Mesenchymal stem cell (in vitro differentiated cells and primary cell): ENCODE results near the gene GFAP.

Experiments
- DNase-seq: peaks from one replicate; pipeline ENCODE4 v3.0.0-alpha.2; 2013
- H2AFZ ChIP-seq: one replicate; pipeline ENCODE4 v1.6.1; 2013; ENCODE audit warnings: low read depth, mild to moderate bottlenecking, control low read depth, inconsistent platforms, low read length, moderate library complexity
- H2AK5ac ChIP-seq: 2 replicates; pipeline ENCODE4 v1.6.1; 2013; ENCODE audit warnings: low read length, moderate library complexity, mild to moderate bottlenecking, inconsistent platforms; ENCODE audit not compliant: severe bottlenecking
- H2BK120ac ChIP-seq: one replicate; pipeline ENCODE4 v1.6.1; 2013; ENCODE audit warnings: low read depth, mild to moderate bottlenecking, inconsistent platforms, low read length, moderate library complexity
- H2BK12ac ChIP-seq, 2 experiments: one replicate each; pipeline ENCODE4 v1.6.1; 2013; ENCODE audit warnings: inconsistent platforms in 2 of 2, low read length in 2 of 2, mild to moderate bottlenecking in 2 of 2, moderate library complexity in 2 of 2, control low read depth in 1 of 2
- H2BK15ac ChIP-seq: one replicate; pipeline ENCODE4 v1.6.1; 2013; ENCODE audit warnings: mild to moderate bottlenecking, low read depth, inconsistent platforms; ENCODE audit not compliant: poor library complexity, severe bottlenecking
- H2BK5ac ChIP-seq: 2 replicates; pipeline ENCODE4 v1.6.1; 2013; ENCODE audit warnings: low read depth, mild to moderate bottlenecking, low read length, control low read depth, inconsistent platforms; ENCODE audit not compliant: poor library complexity, severe bottlenecking
- H3K14ac ChIP-seq, 2 experiments: one replicate each; pipeline ENCODE4 v1.6.1; 2013; ENCODE audit warnings: inconsistent platforms in 2 of 2, low read length in 2 of 2, control low read depth in 1 of 2, mild to moderate bottlenecking in 1 of 2, moderate library complexity in 1 of 2
- H3K18ac ChIP-seq, 2 experiments: one replicate each; pipeline ENCODE4 v1.6.1; 2013; ENCODE audit warnings: inconsistent platforms in 2 of 2, low read length in 2 of 2, control low read depth in 1 of 2, low read depth in 1 of 2, mild to moderate bottlenecking in 1 of 2
- H3K23ac ChIP-seq, 2 experiments: one replicate each; pipeline ENCODE4 v1.6.1; 2013; ENCODE audit warnings: inconsistent platforms in 2 of 2, low read length in 2 of 2, mild to moderate bottlenecking in 2 of 2, moderate library complexity in 2 of 2, control low read depth in 1 of 2
- H3K27ac ChIP-seq: 2 replicates; pipeline ENCODE4 v1.5.1; 2013; ENCODE audit warnings: mild to moderate bottlenecking, moderate library complexity, low read length, control low read depth, inconsistent platforms; ENCODE audit not compliant: poor library complexity, severe bottlenecking
- H3K27me3 ChIP-seq, 2 experiments: 2 replicates each; pipeline versions ENCODE4 v1.6.1 to v1.7.0; 2013; ENCODE audit warnings: low read length in 2 of 2, mild to moderate bottlenecking in 2 of 2, moderate library complexity in 2 of 2, control low read depth in 1 of 2, inconsistent platforms in 1 of 2; ENCODE audit not compliant: control insufficient read depth in 1 of 2, insufficient read depth in 1 of 2
- H3K36me3 ChIP-seq, 2 experiments: 2 replicates each; pipeline versions ENCODE4 v1.6.1 to v1.7.0; 2013; ENCODE audit warnings: low read length in 2 of 2, control low read depth in 1 of 2, inconsistent platforms in 1 of 2, low read depth in 1 of 2, mild to moderate bottlenecking in 1 of 2; ENCODE audit not compliant: insufficient read depth in 2 of 2, control insufficient read depth in 1 of 2
- H3K4ac ChIP-seq, 2 experiments: one replicate each; pipeline ENCODE4 v1.6.1; 2013; ENCODE audit warnings: inconsistent platforms in 2 of 2, low read length in 2 of 2, mild to moderate bottlenecking in 2 of 2, moderate library complexity in 2 of 2, control low read depth in 1 of 2, low read depth in 1 of 2
- H3K4me1 ChIP-seq: 2 replicates; pipeline ENCODE4 v1.6.1; 2013; ENCODE audit warnings: low read depth, low read length, control low read depth; ENCODE audit not compliant: control insufficient read depth, insufficient read depth
- H3K4me2 ChIP-seq: 2 replicates; pipeline ENCODE4 v1.6.1; 2013; ENCODE audit warnings: low read length, mild to moderate bottlenecking, inconsistent platforms; ENCODE audit not compliant: poor library complexity, severe bottlenecking
- H3K4me3 ChIP-seq, 2 experiments: 2 replicates each; pipeline versions ENCODE4 v1.5.1 to v1.7.0; 2013; ENCODE audit warnings: low read length in 2 of 2, mild to moderate bottlenecking in 2 of 2, control low read depth in 1 of 2, low read depth in 1 of 2; ENCODE audit not compliant: insufficient read depth in 1 of 2
- H3K79me1 ChIP-seq: replicated peaks from 2 replicates; pipeline ENCODE4 v1.6.1; 2013; ENCODE audit warnings: mild to moderate bottlenecking, control low read depth, low read length, inconsistent platforms; ENCODE audit not compliant: poor library complexity, severe bottlenecking
- H3K9ac ChIP-seq: 2 replicates; pipeline ENCODE4 v1.7.0; 2013; ENCODE audit warnings: mild to moderate bottlenecking, low read length, moderate library complexity
- H3K9me3 ChIP-seq: 2 replicates; pipeline ENCODE4 v1.7.0; 2013; ENCODE audit warnings: mild to moderate bottlenecking, low read length; ENCODE audit not compliant: control insufficient read depth
- H4K8ac ChIP-seq: one replicate; pipeline ENCODE4 v1.6.1; 2013; ENCODE audit warnings: inconsistent platforms, mild to moderate bottlenecking, low read length, moderate library complexity
- H4K91ac ChIP-seq: one replicate; pipeline ENCODE4 v1.6.1; 2013; ENCODE audit warnings: mild to moderate bottlenecking, low read length, inconsistent platforms
- WGBS: methylation state at CpG from one replicate; pipeline ENCODE4 v1.1.7; 2013; ENCODE audit warnings: mixed read lengths; 5-methylcytosine and 5-hydroxymethylcytosine counted together

Gene GFAP

GRCh38 chr17:44907729-44908470 is 7.4 kb downstream of the GFAP start:
- Histone ChIP-seq H4K91ac (peak overlapping the region; percentile 83), H2BK5ac (no peak overlapping the region), H3K36me3 (peaks cover 0 to 7% of the 10 kb centered on the region in 2 experiments), H2BK120ac (peak overlapping the region; percentile 29), H4K8ac (peak overlapping the region; percentile 46), H3K27me3 (peaks cover 0 to 14% of the 10 kb centered on the region in 2 experiments), H3K23ac (no peak overlapping the region), H3K27ac (no peak overlapping the region), H2AK5ac (peak overlapping the region; percentile 66), H3K4me3 (no peak overlapping the region), H2BK15ac (peak overlapping the region; percentile 60), H3K9ac (no peak overlapping the region), H3K18ac (no peak overlapping the region), H3K4ac (peak overlapping the region in 1 of 2 experiments; percentile 40), H3K4me2 (no peak overlapping the region), H3K9me3 (no peaks in the 10 kb centered on the region), H2BK12ac (peak overlapping the region; percentile 25 to 96), H3K79me1 (peaks cover 4% of the 10 kb centered on the region), H3K14ac (no peak overlapping the region), H2AFZ (no peak overlapping the region), H3K4me1 (peaks cover 51% of the 10 kb centered on the region)
- WGBS, result 94% methylated on average over 10 of the region's 11 CpGs
- DNase-seq, result no peak

DNA sequence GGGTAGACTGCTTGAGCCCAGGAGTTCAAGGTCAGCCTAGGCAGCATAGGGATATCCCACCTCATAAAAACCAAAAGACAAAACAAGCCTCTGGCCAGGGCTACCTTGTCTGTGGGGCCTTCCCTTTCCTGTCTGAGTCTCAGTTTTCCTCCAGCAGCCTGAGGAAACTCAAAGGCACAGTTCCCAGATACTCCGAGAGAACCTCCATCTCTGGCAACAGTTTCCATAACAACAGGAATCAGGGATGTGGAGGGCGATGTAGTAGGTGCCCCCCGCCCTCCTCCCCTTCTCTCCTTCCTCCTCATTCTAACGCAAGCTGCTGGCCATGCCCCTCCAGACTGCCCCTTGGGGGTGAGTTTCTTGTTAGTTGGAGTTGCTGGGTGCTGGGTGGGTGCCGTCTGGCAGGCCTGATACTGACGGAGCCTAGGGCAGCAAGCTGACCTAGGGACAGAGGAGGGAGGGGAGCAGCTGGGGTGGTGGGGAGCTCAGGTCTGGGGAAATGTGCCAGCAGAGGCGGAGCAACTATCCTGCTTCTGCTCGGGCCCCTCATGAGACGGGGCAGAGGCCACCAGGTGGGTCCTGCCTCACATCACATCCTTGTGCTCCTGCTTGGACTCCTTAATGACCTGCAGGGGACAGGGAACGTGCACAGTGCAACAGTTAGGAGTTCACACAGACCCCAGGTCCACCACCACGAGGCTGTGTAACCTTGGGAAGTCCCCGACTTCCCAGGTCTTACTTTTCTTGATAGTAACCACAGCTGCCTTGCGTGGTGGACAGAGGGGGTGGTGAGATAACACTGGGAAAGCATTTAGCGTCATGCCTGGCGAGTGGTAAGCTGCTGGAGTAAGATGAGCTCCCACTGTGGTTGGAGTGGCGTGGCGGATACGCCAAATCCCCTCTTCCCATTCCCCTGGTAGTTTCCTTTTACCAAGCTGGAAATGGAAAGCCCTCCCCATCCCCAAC is 8.3 kb downstream of the GFAP start:
- peak overlapping the region; percentile 87 to 100 for H3K4ac ChIP-seq
- H2BK15ac ChIP-seq, result peak overlapping the region; percentile 98
- no peak overlapping the region for H3K4me2 ChIP-seq
- no peaks in the 10 kb centered on the region for H3K9me3 ChIP-seq
- H3K4me3 ChIP-seq, result no peak overlapping the region
- WGBS, result 89% methylated on average over 13 of the region's 18 CpGs
- H3K9ac ChIP-seq, result no peak overlapping the region
- H3K27me3 ChIP-seq, result peaks cover 0 to 6% of the 10 kb centered on the region in 2 experiments
- H2AFZ ChIP-seq, result no peak overlapping the region
- peak; percentile 51 for DNase-seq
- H3K18ac ChIP-seq, result peak overlapping the region; percentile 94 to 99
- H3K36me3 ChIP-seq, result peaks cover 0 to 9% of the 10 kb centered on the region in 2 experiments
- H4K91ac ChIP-seq, result peak overlapping the region; percentile 89
- H2BK5ac ChIP-seq, result peak overlapping the region; percentile 20
- peaks cover 4% of the 10 kb centered on the region for H3K79me1 ChIP-seq
- H2AK5ac ChIP-seq, result peak overlapping the region; percentile 66
- H3K27ac ChIP-seq, result no peak overlapping the region
- H3K23ac ChIP-seq, result peak overlapping the region in 1 of 2 experiments; percentile 23
- H2BK12ac ChIP-seq, result peak overlapping the region; percentile 96 to 100
- H3K14ac ChIP-seq, result peak overlapping the region in 1 of 2 experiments; percentile 98
- H4K8ac ChIP-seq, result no peak overlapping the region
- H2BK120ac ChIP-seq, result peak overlapping the region; percentile 94
- H3K4me1 ChIP-seq, result peaks cover 57% of the 10 kb centered on the region

DNA sequence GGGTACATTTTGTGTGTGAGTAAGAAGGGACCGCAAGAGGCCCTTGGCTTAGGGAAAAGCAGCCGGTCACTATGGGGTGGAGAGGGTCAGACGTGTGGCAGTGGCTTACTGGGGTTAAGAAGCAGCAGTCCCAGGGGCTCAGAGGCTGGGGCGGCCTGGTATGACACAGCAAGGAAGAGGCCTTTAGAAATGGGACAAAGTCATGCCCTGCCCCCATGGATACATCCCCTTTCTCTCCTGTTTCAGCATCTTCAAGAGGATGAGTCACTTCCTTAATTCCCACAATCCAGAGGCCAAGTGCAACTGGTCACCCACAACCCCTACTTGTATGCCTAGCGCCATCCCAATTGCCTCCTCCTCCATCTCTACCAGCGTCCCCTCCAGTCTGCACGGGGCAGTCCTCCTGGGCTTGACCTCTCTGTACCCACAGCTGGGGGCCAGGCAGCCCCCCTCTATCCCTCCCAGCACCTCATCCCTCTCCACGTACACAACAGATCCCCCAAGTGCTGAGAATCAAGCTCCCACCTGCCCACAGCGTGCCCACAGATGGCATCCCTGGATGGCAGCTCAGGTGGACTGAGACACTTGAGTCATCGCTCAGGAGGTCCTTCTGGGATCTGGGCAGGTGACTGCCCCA is 9.2 kb downstream of the GFAP start:
- H3K79me1 ChIP-seq, result peaks cover 4% of the 10 kb centered on the region
- H3K27me3 ChIP-seq, result no peaks in the 10 kb centered on the region
- H3K27ac ChIP-seq, result peak overlapping the region; percentile 66
- WGBS, result 20% methylated on average over 10 of the region's 10 CpGs
- H2BK12ac ChIP-seq, result peak overlapping the region; percentile 97 to 100
- H4K91ac ChIP-seq, result peak overlapping the region; percentile 92
- peaks cover 55% of the 10 kb centered on the region for H3K4me1 ChIP-seq
- no peak overlapping the region for H2AFZ ChIP-seq
- H4K8ac ChIP-seq, result peak overlapping the region; percentile 91
- DNase-seq, result peak; percentile 98
- H3K4me2 ChIP-seq, result no peak overlapping the region
- peak overlapping the region; percentile 94 to 99 for H3K18ac ChIP-seq
- peak overlapping the region; percentile 66 for H2AK5ac ChIP-seq
- H3K23ac ChIP-seq, result peak overlapping the region in 1 of 2 experiments; percentile 23
- H2BK120ac ChIP-seq, result peak overlapping the region; percentile 94
- H3K14ac ChIP-seq, result peak overlapping the region in 1 of 2 experiments; percentile 98
- peak overlapping the region; percentile 93 to 100 for H3K4ac ChIP-seq
- peaks cover 0 to 9% of the 10 kb centered on the region in 2 experiments for H3K36me3 ChIP-seq
- H3K9ac ChIP-seq, result no peak overlapping the region
- H3K4me3 ChIP-seq, result peak overlapping the region in 1 of 2 experiments; percentile 12
- peak overlapping the region; percentile 67 for H2BK5ac ChIP-seq
- H3K9me3 ChIP-seq, result no peaks in the 10 kb centered on the region
- H2BK15ac ChIP-seq, result peak overlapping the region; percentile 98
